GM10248 (cell line): ENCODE results near the gene RPS6KB2.

ENCODE experiments used
- CTCF ChIA-PET: fragments of 300-600 bp; sonication (Branson Sonifier 250); formaldehyde crosslinking; extraction: SDS; loops from one replicate; lab custom pipeline; 2021; ENCODE audit warnings: antibody characterized with exemption; lab: Yijun Ruan, JAX
- POLR2A ChIA-PET: fragments of 350-650 bp; sonication (Branson Sonifier 250); formaldehyde crosslinking; extraction: SDS; loops from one replicate; lab custom pipeline; 2020; ENCODE audit warnings: antibody characterized with exemption; lab: Yijun Ruan, JAX
- DNase-seq: peaks from one replicate; pipeline ENCODE4 v3.0.0; 2012; ENCODE audit errors: extremely low spot score
- TF ChIP-seq, protein P1 (sequence below): IDR thresholded peaks from 2 replicates; pipeline ENCODE4 v1.5.1; 2012; ENCODE audit warnings: mild to moderate bottlenecking, low read depth; ENCODE audit errors: extremely low read depth, missing control alignments, control extremely low read depth

The RPS6KB2 gene

DNA sequence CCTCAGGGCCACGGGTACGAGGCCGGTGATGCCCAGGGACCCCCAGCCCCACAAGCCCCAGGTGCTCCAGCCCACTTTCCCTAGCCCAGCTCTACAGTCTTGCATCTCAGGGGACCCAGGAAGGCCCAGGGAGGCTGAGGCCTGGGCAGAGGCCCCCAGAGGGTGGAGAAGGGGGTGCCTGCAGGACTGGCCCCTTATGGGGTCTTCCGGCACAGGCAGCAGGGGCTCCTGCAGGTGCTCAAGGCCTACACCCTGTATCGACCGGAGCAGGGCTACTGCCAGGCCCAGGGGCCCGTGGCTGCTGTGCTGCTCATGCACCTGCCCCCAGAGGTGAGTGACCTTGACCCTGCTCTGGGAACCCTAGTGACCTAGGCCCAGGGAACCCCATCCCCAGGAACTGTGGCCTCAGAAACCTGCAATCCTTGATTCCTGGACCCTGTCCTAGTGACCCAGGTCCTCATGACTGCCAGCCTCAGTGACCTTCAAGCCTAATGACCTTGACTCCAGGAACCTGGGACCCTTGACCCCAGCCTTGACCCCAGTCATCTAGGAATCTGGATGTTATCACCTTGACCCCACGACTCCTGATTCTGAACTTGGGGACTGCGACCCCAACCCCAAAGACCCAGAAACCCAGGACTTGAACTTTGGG is 22.5 kb upstream of the RPS6KB2 start:
- ChIA-PET CTCF (interaction anchor here (0.9 to 42.5 kb wide), 3 partner anchors 13 to 39 kb away, joined by 3 to 1573 read pairs (median 50); partner anchors contain the start of genes CLCF1 and POLD4), POLR2A (interaction anchor here (1.5 kb wide), 1 partner anchor 81 kb away, joined by 4 read pairs; no protein-coding TSS in a partner anchor)
- TF ChIP-seq, protein P1, sequence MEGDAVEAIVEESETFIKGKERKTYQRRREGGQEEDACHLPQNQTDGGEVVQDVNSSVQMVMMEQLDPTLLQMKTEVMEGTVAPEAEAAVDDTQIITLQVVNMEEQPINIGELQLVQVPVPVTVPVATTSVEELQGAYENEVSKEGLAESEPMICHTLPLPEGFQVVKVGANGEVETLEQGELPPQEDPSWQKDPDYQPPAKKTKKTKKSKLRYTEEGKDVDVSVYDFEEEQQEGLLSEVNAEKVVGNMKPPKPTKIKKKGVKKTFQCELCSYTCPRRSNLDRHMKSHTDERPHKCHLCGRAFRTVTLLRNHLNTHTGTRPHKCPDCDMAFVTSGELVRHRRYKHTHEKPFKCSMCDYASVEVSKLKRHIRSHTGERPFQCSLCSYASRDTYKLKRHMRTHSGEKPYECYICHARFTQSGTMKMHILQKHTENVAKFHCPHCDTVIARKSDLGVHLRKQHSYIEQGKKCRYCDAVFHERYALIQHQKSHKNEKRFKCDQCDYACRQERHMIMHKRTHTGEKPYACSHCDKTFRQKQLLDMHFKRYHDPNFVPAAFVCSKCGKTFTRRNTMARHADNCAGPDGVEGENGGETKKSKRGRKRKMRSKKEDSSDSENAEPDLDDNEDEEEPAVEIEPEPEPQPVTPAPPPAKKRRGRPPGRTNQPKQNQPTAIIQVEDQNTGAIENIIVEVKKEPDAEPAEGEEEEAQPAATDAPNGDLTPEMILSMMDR = no peak
- DNase-seq = no peak

DNA sequence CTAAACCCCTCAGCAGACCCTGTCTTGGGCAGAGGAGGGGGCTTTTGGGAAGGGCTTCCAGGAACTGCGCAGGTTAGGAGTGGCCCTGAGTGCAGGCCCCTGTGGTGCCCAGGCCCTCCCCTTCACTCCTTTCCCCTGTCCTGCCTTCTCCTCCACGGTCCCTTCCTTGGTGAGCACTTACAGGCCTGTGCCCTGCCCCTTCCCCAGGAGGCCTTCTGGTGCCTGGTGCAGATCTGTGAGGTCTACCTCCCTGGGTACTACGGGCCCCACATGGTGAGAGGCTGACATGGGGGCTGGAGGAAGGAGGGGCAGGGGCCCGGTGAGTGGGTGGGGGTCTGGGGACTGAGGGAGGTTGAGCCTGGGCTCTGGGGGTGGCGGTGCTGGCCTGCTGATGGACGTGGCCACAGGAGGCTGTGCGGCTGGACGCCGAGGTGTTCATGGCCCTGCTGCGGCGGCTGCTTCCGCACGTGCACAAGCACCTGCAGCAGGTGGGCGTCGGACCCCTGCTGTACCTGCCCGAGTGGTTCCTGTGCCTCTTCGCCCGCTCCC is 21.8 kb upstream of the RPS6KB2 start:
- CTCF ChIA-PET = interaction anchor here (1.0 to 3.4 kb wide), 4 partner anchors 11 to 24 kb away, joined by 3 to 21 read pairs (median 6); no protein-coding TSS in a partner anchor

DNA sequence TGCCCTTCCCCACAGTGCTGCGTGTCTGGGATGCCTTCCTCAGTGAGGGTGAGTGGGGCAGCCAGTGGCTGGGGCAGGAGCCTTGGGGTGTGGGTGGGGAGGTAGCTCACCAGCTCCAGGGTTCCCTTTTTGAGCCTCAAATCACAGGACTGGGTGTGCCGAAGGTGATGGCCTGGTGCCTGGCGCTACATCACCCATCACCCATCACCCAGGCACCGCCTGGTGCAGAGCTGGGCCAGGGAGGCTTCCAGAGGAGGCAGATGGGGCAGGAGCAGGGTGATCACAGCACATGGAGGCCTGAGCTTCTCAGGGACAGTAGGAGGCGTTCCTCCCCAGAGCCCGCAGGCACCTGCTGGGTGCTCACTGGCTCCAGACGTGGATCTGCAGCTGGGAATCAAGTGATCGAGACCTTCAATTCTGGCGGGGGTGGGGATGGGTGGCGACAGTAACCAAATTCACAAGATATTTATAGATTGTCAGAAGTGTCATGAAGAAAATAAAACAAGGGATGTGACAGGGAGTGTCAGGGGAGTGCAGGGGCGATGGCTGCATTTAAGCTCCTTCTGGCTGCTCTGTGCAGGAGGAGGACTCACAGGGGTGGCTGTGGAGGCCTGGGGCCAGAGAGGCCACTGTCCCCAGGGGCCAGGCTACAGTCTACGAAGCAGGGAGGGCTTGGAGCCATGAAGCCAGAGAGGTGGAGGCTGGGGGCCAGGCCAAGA is 21.2 kb upstream of the RPS6KB2 start:
- CTCF ChIA-PET = interaction anchor here (0.9 to 3.4 kb wide), 7 partner anchors 10 to 95 kb away, joined by 3 to 21 read pairs (median 3); no protein-coding TSS in a partner anchor
- TF ChIP-seq, protein P1 = peak; percentile 28
- POLR2A ChIA-PET = interaction anchor here (0.6 kb wide), 1 partner anchor 14 kb away, joined by 3 read pairs; no protein-coding TSS in a partner anchor
- DNase-seq = no peak

More for the DNA sequence above, 21.8 kb upstream of the RPS6KB2 start:
- DNase-seq = no peak
- TF ChIP-seq, protein P1 = no peak
- POLR2A ChIA-PET = interaction anchor here (0.6 kb wide), 1 partner anchor 15 kb away, joined by 3 read pairs; no protein-coding TSS in a partner anchor

DNA sequence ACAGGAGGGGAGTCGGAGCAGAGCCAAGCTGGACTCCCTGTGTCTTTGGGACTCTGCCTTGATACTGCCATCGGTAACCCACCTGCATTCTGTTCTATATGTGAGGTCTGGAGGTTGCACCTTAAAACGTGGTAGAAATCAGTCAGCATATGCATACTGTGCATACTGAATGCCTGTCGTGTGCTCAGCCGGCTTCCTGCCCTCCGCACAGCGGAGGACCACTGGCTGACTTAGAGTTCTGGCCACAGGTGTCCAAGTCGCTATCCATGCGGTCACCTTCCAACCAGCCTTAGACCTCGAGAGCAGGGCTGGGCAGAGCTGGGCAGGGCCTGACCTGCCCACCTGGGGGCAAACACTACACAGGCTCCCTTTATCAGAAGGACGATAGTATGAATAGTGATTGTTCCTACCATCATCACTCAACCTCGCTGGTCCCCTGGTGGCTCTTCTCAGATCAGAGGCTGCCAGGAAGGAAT is 20.6 kb upstream of the RPS6KB2 start:
- TF ChIP-seq, protein P1 = no peak
- DNase-seq = no peak
- CTCF ChIA-PET = interaction anchor here (0.9 to 3.4 kb wide), 9 partner anchors 10 to 94 kb away, joined by 3 to 21 read pairs (median 3); partner anchors contain the start of genes RAD9A and TMEM134
- POLR2A ChIA-PET = interaction anchor here (0.5 kb wide), 1 partner anchor 83 kb away, joined by 3 read pairs; no protein-coding TSS in a partner anchor

DNA sequence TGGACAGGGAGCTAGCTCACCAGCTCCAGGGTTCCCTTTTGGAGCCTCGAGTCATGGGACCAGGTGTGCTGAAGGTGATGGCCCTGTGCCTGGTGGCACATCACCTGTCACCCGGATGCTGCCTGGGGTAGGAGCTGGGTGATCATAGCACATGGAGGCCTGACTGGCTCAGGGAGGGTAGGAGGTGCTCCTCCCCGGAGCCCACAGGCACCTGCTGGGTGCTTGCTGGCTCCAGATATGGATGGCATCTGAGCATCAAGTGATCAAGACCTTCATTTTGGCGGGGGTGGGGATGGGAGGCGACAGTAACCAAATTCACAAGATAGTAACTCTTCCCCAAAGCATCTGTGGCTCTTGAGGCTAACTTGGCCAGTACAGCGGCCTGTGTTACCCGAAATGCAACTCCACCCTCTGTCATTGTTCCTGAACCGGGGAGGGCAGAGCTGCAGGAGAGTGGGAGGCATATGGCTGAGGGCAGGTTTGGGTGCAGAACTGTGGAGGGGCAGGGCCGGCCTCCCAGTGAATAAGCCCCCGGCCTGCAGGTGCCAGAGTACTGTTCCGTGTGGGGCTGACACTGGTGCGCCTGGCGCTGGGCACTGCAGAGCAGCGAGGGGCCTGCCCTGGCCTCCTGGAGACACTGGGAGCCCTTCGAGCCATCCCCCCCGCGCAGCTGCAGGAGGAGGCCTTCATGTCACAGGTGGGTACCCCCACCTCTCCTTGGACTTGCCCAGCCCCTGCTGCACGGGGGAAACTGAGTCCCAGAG is 19.7 kb upstream of the RPS6KB2 start:
- DNase-seq = no peak
- TF ChIP-seq, protein P1 = no peak
- ChIA-PET CTCF (interaction anchor here (1.1 to 3.4 kb wide), 5 partner anchors 11 to 60 kb away, joined by 3 to 21 read pairs (median 4); partner anchors contain the start of genes RAD9A and TMEM134), POLR2A (interaction anchor here (0.5 kb wide), 1 partner anchor 82 kb away, joined by 3 read pairs; no protein-coding TSS in a partner anchor)
